ENCODE data around the gene AUP1.
"Not testable (repeated sequence)": the region's sequence is repeated elsewhere in the genome, so short reads cannot be mapped to it uniquely, and the experiment has no call there.

The AUP1 gene

GRCh38 chr2:74489906-74490305, 39.6 kb downstream of the AUP1 start:
- H3K27me3 ChIP-seq = no peaks in the 10 kb centered on the region
- H3K4me1 ChIP-seq (ENCODE audit: control insufficient read depth in 1 of 2, insufficient read depth in 1 of 2, low read depth in 1 of 2, low read length in 1 of 2) = no peaks in the 10 kb centered on the region
- H3K36me3 ChIP-seq = peaks cover 79% of the 10 kb centered on the region
- no peaks in the 10 kb centered on the region for H3K9me3 ChIP-seq
- no peak overlapping the region for H3K4me3 ChIP-seq (ENCODE audit: low read depth in 1 of 2, low read length in 1 of 2)
- no peak for TF ChIP-seq CTCF (IDR thresholded peaks at IDR 0.05)
- H3K27ac ChIP-seq = no peak overlapping the region

- H3K36me3 ChIP-seq = peaks cover 72% of the 10 kb centered on the region
Measured at GRCh38 chr2:74488643-74489481, 40.6 kb downstream of the AUP1 start.

GRCh38 chr2:74486141-74486540, 43.4 kb downstream of the AUP1 start:
- Histone ChIP-seq H3K4me3 (ENCODE audit: low read depth in 1 of 2, low read length in 1 of 2) (no peak overlapping the region), H3K4me1 (ENCODE audit: control insufficient read depth in 1 of 2, insufficient read depth in 1 of 2, low read depth in 1 of 2, low read length in 1 of 2) (peaks cover 17 to 23% of the 10 kb centered on the region in 2 experiments), H3K36me3 (peaks cover 46% of the 10 kb centered on the region), H3K27me3 (no peaks in the 10 kb centered on the region), H3K9me3 (no peaks in the 10 kb centered on the region), H3K27ac (no peak overlapping the region)
- no peak for TF ChIP-seq CTCF (IDR thresholded peaks at IDR 0.05)

More at GRCh38 chr2:74488643-74489481, 40.6 kb downstream of the AUP1 start:
- Histone ChIP-seq H3K4me1 (ENCODE audit: control insufficient read depth in 1 of 2, insufficient read depth in 1 of 2, low read depth in 1 of 2, low read length in 1 of 2) (peaks cover 0 to under 1% of the 10 kb centered on the region in 2 experiments), H3K9me3 (no peaks in the 10 kb centered on the region), H3K27ac (no peak overlapping the region), H3K4me3 (ENCODE audit: low read depth in 1 of 2, low read length in 1 of 2) (no peak overlapping the region), H3K27me3 (no peaks in the 10 kb centered on the region)
- no peak for TF ChIP-seq CTCF (IDR thresholded peaks at IDR 0.05)

- H3K9me3 ChIP-seq, H3K27me3 ChIP-seq: not testable (repeated sequence)
- Histone ChIP-seq H3K36me3 (peaks cover 31% of the 10 kb centered on the region), H3K27ac (peak overlapping the region; percentile 88), H3K4me3 (ENCODE audit: low read depth in 1 of 2, low read length in 1 of 2) (peak overlapping the region; percentile 95 to 100), H3K4me1 (ENCODE audit: control insufficient read depth in 1 of 2, insufficient read depth in 1 of 2, low read depth in 1 of 2, low read length in 1 of 2) (peaks cover 23 to 28% of the 10 kb centered on the region in 2 experiments)
Measured at GRCh38 chr2:74483675-74484164, 45.8 kb downstream of the AUP1 start.

- H3K27me3 ChIP-seq = no peaks in the 10 kb centered on the region
- peaks cover 26% of the 10 kb centered on the region for H3K36me3 ChIP-seq
- TF ChIP-seq CTCF (IDR thresholded peaks at IDR 0.05) = peak; percentile 96
- H3K9me3 ChIP-seq = no peaks in the 10 kb centered on the region
- peak within 1 kb of the TSS; percentile 95 to 100 for H3K4me3 ChIP-seq (ENCODE audit: low read depth in 1 of 2, low read length in 1 of 2)
- peaks cover 23 to 28% of the 10 kb centered on the region in 2 experiments for H3K4me1 ChIP-seq (ENCODE audit: control insufficient read depth in 1 of 2, insufficient read depth in 1 of 2, low read depth in 1 of 2, low read length in 1 of 2)
- H3K27ac ChIP-seq = peak within 1 kb of the TSS; percentile 88
Measured at GRCh38 chr2:74482801-74483674, 46.5 kb downstream of the AUP1 start, which contains the start of the genes CCDC142 and TTC31. TSS of gene CCDC142 (minus strand) at chr2:74482998. CDS start at chr2:74482837, 161 bp downstream. TSS of gene TTC31 (plus strand) at chr2:74483081. CDS start at chr2:74483096, 15 bp downstream.
